T-helper 1 cell treated with Interleukin-12 subunit alpha and Interleukin-12 subunit beta and Interleukin-4 antibody, amounts not matched to agents 30 μg/mL and 1 μg/mL, for 36 hours (primary cell): ENCODE results near the gene PELI1.
A peak's percentile ranks its signal among the peaks of the same experiment; 100 is the strongest.
"Not testable (repeated sequence)": the region's sequence is repeated elsewhere in the genome, so short reads cannot be mapped to it uniquely, and the experiment has no call there.

ENCODE experiments used
- H3K27ac Mint-ChIP-seq: one replicate; pipeline ENCODE4 v1.8.0; 2021; ENCODE audit warnings: mild to moderate bottlenecking, mixed read lengths
- H3K27me3 Mint-ChIP-seq: one replicate; pipeline ENCODE4 v1.8.0; 2021; ENCODE audit warnings: low read depth, mixed read lengths
- H3K36me3 Mint-ChIP-seq: one replicate; pipeline ENCODE4 v1.8.0; 2021; ENCODE audit warnings: low read depth, mixed read lengths
- H3K4me1 Mint-ChIP-seq: one replicate; pipeline ENCODE4 v1.8.0; 2021; ENCODE audit warnings: low read depth, mixed read lengths
- H3K4me3 Mint-ChIP-seq: one replicate; pipeline ENCODE4 v1.8.0; 2021; ENCODE audit warnings: mild to moderate bottlenecking, moderate library complexity, mixed read lengths
- H3K9me3 Mint-ChIP-seq: one replicate; pipeline ENCODE4 v1.8.0; 2021; ENCODE audit warnings: mixed read lengths

PELI1 gene

GRCh38 chr2:64100584-64100983 is 43.6 kb downstream of the PELI1 start:
- not testable (repeated sequence) for H3K27ac Mint-ChIP-seq, H3K9me3 Mint-ChIP-seq, H3K4me3 Mint-ChIP-seq, H3K27me3 Mint-ChIP-seq
- Mint-ChIP-seq H3K36me3 (peaks cover 55% of the 10 kb centered on the region), H3K4me1 (peaks cover 39% of the 10 kb centered on the region)

GRCh38 chr2:64094663-64095382 is 49.4 kb downstream of the PELI1 start:
- no peaks in the 10 kb centered on the region for H3K9me3 Mint-ChIP-seq
- no peaks in the 10 kb centered on the region for H3K27me3 Mint-ChIP-seq
- no peak overlapping the region for H3K4me3 Mint-ChIP-seq
- H3K4me1 Mint-ChIP-seq, result peaks cover 21% of the 10 kb centered on the region
- H3K27ac Mint-ChIP-seq, result no peak overlapping the region
- peaks cover 63% of the 10 kb centered on the region for H3K36me3 Mint-ChIP-seq

- Mint-ChIP-seq H3K27me3 (no peaks in the 10 kb centered on the region), H3K27ac (no peak overlapping the region), H3K4me1 (peaks cover 15% of the 10 kb centered on the region), H3K36me3 (peaks cover 51% of the 10 kb centered on the region), H3K4me3 (no peak overlapping the region), H3K9me3 (no peaks in the 10 kb centered on the region)
Measured at GRCh38 chr2:64093341-64093740, 50.9 kb downstream of the PELI1 start.

GRCh38 chr2:64092502-64092901 is 51.7 kb downstream of the PELI1 start:
- Mint-ChIP-seq H3K9me3 (no peaks in the 10 kb centered on the region), H3K36me3 (peaks cover 49% of the 10 kb centered on the region), H3K4me1 (peaks cover 12% of the 10 kb centered on the region), H3K27me3 (no peaks in the 10 kb centered on the region), H3K27ac (no peak overlapping the region), H3K4me3 (no peak overlapping the region)

- H3K27me3 Mint-ChIP-seq, result no peaks in the 10 kb centered on the region
- no peak overlapping the region for H3K27ac Mint-ChIP-seq
- H3K4me1 Mint-ChIP-seq, result peaks cover 5% of the 10 kb centered on the region
- peaks cover 32% of the 10 kb centered on the region for H3K36me3 Mint-ChIP-seq
- H3K9me3 Mint-ChIP-seq, result no peaks in the 10 kb centered on the region
- H3K4me3 Mint-ChIP-seq, result no peak overlapping the region
Measured at GRCh38 chr2:64090264-64090663, 54.0 kb downstream of the PELI1 start.

- Mint-ChIP-seq H3K36me3 (peaks cover 15% of the 10 kb centered on the region), H3K27me3 (peaks cover 7% of the 10 kb centered on the region), H3K9me3 (no peaks in the 10 kb centered on the region), H3K4me1 (peaks cover 4% of the 10 kb centered on the region), H3K4me3 (no peak overlapping the region), H3K27ac (no peak overlapping the region)
Measured at GRCh38 chr2:64086347-64087082, 57.7 kb downstream of the PELI1 start.

GRCh38 chr2:64085936-64086335 is 58.3 kb downstream of the PELI1 start:
- Mint-ChIP-seq H3K9me3 (no peaks in the 10 kb centered on the region), H3K36me3 (peaks cover 9% of the 10 kb centered on the region), H3K27me3 (peaks cover 8% of the 10 kb centered on the region), H3K27ac (no peak overlapping the region), H3K4me3 (no peak overlapping the region), H3K4me1 (peaks cover 3% of the 10 kb centered on the region)

GRCh38 chr2:64081046-64081445 is 63.2 kb downstream of the PELI1 start:
- H3K36me3 Mint-ChIP-seq, result no peaks in the 10 kb centered on the region
- H3K4me1 Mint-ChIP-seq, result no peaks in the 10 kb centered on the region
- H3K4me3 Mint-ChIP-seq, result no peak overlapping the region
- peaks cover 18% of the 10 kb centered on the region for H3K27me3 Mint-ChIP-seq
- H3K27ac Mint-ChIP-seq, result no peak overlapping the region
- H3K9me3 Mint-ChIP-seq, result no peaks in the 10 kb centered on the region

GRCh38 chr2:64080179-64080578 is 64.0 kb downstream of the PELI1 start:
- no peaks in the 10 kb centered on the region for H3K4me1 Mint-ChIP-seq

GRCh38 chr2:64079688-64080087 is 64.5 kb downstream of the PELI1 start:
- H3K4me1 Mint-ChIP-seq, H3K9me3 Mint-ChIP-seq, H3K27ac Mint-ChIP-seq, H3K36me3 Mint-ChIP-seq, H3K4me3 Mint-ChIP-seq: not testable (repeated sequence)
- peaks cover 18% of the 10 kb centered on the region for H3K27me3 Mint-ChIP-seq

More at GRCh38 chr2:64080179-64080578, 64.0 kb downstream of the PELI1 start:
- H3K27ac Mint-ChIP-seq, result no peak overlapping the region
- H3K27me3 Mint-ChIP-seq, result peaks cover 18% of the 10 kb centered on the region
- H3K9me3 Mint-ChIP-seq, result no peaks in the 10 kb centered on the region
- no peak overlapping the region for H3K4me3 Mint-ChIP-seq
- H3K36me3 Mint-ChIP-seq, result no peaks in the 10 kb centered on the region

- not testable (repeated sequence) for H3K4me3 Mint-ChIP-seq, H3K9me3 Mint-ChIP-seq, H3K27ac Mint-ChIP-seq, H3K36me3 Mint-ChIP-seq, H3K4me1 Mint-ChIP-seq
- peaks cover 16% of the 10 kb centered on the region for H3K27me3 Mint-ChIP-seq
Measured at GRCh38 chr2:64076828-64077227, 67.4 kb downstream of the PELI1 start.

- not testable (repeated sequence) for H3K4me1 Mint-ChIP-seq
- H3K27me3 Mint-ChIP-seq, result peaks cover 11% of the 10 kb centered on the region
Measured at GRCh38 chr2:64074616-64075015, 69.6 kb downstream of the PELI1 start.

GRCh38 chr2:64067326-64067725 is 76.9 kb downstream of the PELI1 start:
- no peaks in the 10 kb centered on the region for H3K9me3 Mint-ChIP-seq
- peaks cover 17% of the 10 kb centered on the region for H3K4me1 Mint-ChIP-seq
- H3K36me3 Mint-ChIP-seq, result peaks cover 2% of the 10 kb centered on the region
- no peak overlapping the region for H3K27ac Mint-ChIP-seq
- H3K27me3 Mint-ChIP-seq, result peaks cover 3% of the 10 kb centered on the region
- no peak overlapping the region for H3K4me3 Mint-ChIP-seq

More at GRCh38 chr2:64074616-64075015, 69.6 kb downstream of the PELI1 start:
- not testable (repeated sequence) for H3K9me3 Mint-ChIP-seq, H3K36me3 Mint-ChIP-seq, H3K27ac Mint-ChIP-seq, H3K4me3 Mint-ChIP-seq

GRCh38 chr2:64065516-64065915 is 78.7 kb downstream of the PELI1 start:
- no peak overlapping the region for H3K4me3 Mint-ChIP-seq
- no peaks in the 10 kb centered on the region for H3K9me3 Mint-ChIP-seq
- H3K36me3 Mint-ChIP-seq, result peaks cover 2% of the 10 kb centered on the region
- H3K27ac Mint-ChIP-seq, result no peak overlapping the region
- H3K4me1 Mint-ChIP-seq, result peaks cover 17% of the 10 kb centered on the region
- no peaks in the 10 kb centered on the region for H3K27me3 Mint-ChIP-seq

- H3K27ac Mint-ChIP-seq, result peak overlapping the region; percentile 49
- H3K36me3 Mint-ChIP-seq, result peaks cover 2% of the 10 kb centered on the region
- peaks cover 17% of the 10 kb centered on the region for H3K4me1 Mint-ChIP-seq
- no peaks in the 10 kb centered on the region for H3K27me3 Mint-ChIP-seq
- H3K9me3 Mint-ChIP-seq, result no peaks in the 10 kb centered on the region
- H3K4me3 Mint-ChIP-seq, result no peak overlapping the region
Measured at GRCh38 chr2:64063924-64064331, 80.3 kb downstream of the PELI1 start.
